RWPE2 (cell line): Measurements from ENCODE around the gene POU2F3.

Experiments used
- ATAC-seq: fragments of 200-7000 bp; cut with Tn5 transposase; 3 replicates; pipeline ENCODE4 v1.9.1; 2021; ENCODE audit warnings: low read depth
- DNase-seq: peaks from one replicate; pipeline ENCODE4 v3.0.0-alpha.2; 2020; ENCODE audit warnings: low spot score
- H3K27ac ChIP-seq: fragments of 450-650 bp; 2 replicates; pipeline ENCODE4 v1.5.1; 2017; ENCODE audit warnings: mild to moderate bottlenecking; ENCODE audit not compliant: poor library complexity, severe bottlenecking
- H3K27me3 ChIP-seq: fragments of 250-450 bp; sonication (Bioruptor Pico); 2 replicates; pipeline ENCODE4 v1.5.1; 2021; ENCODE audit warnings: mild to moderate bottlenecking, moderate library complexity; ENCODE audit not compliant: insufficient read depth, poor library complexity, severe bottlenecking
- H3K36me3 ChIP-seq: fragments of 250-450 bp; sonication (Bioruptor Pico); 2 replicates; pipeline ENCODE4 v1.5.1; 2020; ENCODE audit warnings: low read depth, mild to moderate bottlenecking, moderate library complexity
- H3K4me1 ChIP-seq: fragments of 250-450 bp; sonication (Bioruptor Pico); 2 replicates; pipeline ENCODE4 v1.5.1; 2021; ENCODE audit warnings: mild to moderate bottlenecking, moderate library complexity; ENCODE audit not compliant: insufficient read depth, poor library complexity, severe bottlenecking
- H3K4me3 ChIP-seq: fragments of 250-450 bp; sonication (Bioruptor Pico); 2 replicates; pipeline ENCODE4 v1.5.1; 2021; ENCODE audit warnings: mild to moderate bottlenecking, moderate library complexity; ENCODE audit not compliant: severe bottlenecking
- H3K9me3 ChIP-seq: fragments of 250-450 bp; sonication (Bioruptor Pico); 2 replicates; pipeline ENCODE4 v1.5.1; 2021; ENCODE audit warnings: mild to moderate bottlenecking, moderate library complexity; ENCODE audit not compliant: severe bottlenecking
- CTCF ChIP-seq: fragments of 450-650 bp; IDR thresholded peaks from one replicate; pipeline ENCODE4 v1.5.1; 2017; ENCODE audit warnings: mild to moderate bottlenecking, moderate library complexity; ENCODE audit not compliant: poor library complexity, severe bottlenecking

POU2F3 gene

GRCh38 chr11:120326845-120327281 is 86.9 kb downstream of the POU2F3 start:
- peaks cover 21% of the 10 kb centered on the region for H3K36me3 ChIP-seq
- no peak for TF ChIP-seq CTCF
- no peak overlapping the region for H3K27ac ChIP-seq
- H3K4me3 ChIP-seq: no peak overlapping the region
- no peak for ATAC-seq
- peaks cover 33% of the 10 kb centered on the region for H3K4me1 ChIP-seq
- DNase-seq: no peak
- no peaks in the 10 kb centered on the region for H3K9me3 ChIP-seq
- H3K27me3 ChIP-seq: no peaks in the 10 kb centered on the region

DNA sequence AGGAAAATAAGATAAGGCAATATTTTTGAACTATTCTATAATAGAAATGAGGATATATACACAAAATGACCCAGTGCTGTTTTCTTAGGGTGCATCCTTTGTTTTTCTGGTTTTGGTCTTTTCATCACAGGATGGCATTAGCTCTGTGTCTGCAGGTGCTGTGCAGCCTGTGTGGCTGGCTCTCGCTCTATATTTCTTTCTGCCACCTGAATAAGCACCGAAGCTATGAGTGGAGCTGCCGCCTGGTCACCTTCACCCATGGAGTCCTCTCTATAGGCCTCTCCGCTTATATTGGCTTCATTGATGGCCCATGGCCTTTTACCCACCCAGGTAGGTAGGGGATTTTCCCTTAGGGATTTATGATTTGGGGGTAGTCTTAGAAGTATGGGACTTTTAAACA is 87.4 kb downstream of the POU2F3 start:
- peaks cover 21% of the 10 kb centered on the region for H3K36me3 ChIP-seq
- no peak overlapping the region for H3K27ac ChIP-seq
- DNase-seq (no peak), ATAC-seq (no peak)
- H3K4me3 ChIP-seq: no peak overlapping the region
- TF ChIP-seq CTCF: no peak
- peaks cover 38% of the 10 kb centered on the region for H3K4me1 ChIP-seq
- no peaks in the 10 kb centered on the region for H3K9me3 ChIP-seq
- no peaks in the 10 kb centered on the region for H3K27me3 ChIP-seq

DNA sequence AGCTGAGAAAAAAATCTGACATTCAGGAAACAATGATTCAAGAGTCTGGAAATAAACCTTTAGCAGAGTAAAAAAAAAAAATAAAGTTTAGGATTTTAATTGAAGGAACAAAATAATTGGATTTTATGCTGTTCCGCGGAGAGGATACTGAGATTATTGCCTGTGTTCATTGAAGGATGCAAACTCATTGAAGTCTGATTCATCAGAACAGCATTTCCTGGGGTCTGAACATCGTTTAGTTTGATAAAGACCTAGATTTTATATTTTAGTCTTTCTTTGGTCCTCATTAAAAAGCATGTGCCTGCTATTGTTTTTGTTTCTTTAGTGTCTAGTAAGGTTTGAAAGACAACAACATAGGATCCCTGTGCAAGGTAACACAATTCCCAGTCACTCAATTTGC is 89.6 kb downstream of the POU2F3 start:
- no peak overlapping the region for H3K4me3 ChIP-seq
- ATAC-seq (no peak), DNase-seq (no peak)
- H3K27me3 ChIP-seq: no peaks in the 10 kb centered on the region
- H3K36me3 ChIP-seq: peaks cover 21% of the 10 kb centered on the region
- TF ChIP-seq CTCF: no peak
- H3K9me3 ChIP-seq: no peaks in the 10 kb centered on the region
- H3K4me1 ChIP-seq: peaks cover 48% of the 10 kb centered on the region
- H3K27ac ChIP-seq: peak overlapping the region; percentile 82

DNA sequence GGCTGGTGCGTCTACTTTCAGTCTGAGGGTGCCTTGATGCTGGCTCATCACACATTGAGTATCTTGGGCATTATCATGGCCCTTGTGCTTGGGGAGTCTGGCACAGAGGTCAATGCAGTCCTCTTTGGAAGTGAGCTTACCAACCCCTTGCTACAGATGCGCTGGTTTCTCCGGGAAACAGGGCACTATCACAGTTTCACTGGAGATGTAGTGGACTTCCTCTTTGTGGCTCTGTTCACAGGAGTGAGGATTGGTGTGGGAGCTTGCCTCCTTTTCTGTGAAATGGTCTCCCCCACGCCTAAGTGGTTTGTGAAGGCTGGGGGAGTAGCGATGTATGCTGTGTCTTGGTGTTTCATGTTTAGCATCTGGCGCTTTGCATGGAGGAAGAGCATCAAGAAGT is 90.1 kb downstream of the POU2F3 start:
- H3K36me3 ChIP-seq: peaks cover 21% of the 10 kb centered on the region
- DNase-seq (no peak), ATAC-seq (no peak)
- no peak overlapping the region for H3K4me3 ChIP-seq
- TF ChIP-seq CTCF: no peak
- no peaks in the 10 kb centered on the region for H3K9me3 ChIP-seq
- no peaks in the 10 kb centered on the region for H3K27me3 ChIP-seq
- peaks cover 48% of the 10 kb centered on the region for H3K4me1 ChIP-seq
- H3K27ac ChIP-seq: peak overlapping the region; percentile 82

DNA sequence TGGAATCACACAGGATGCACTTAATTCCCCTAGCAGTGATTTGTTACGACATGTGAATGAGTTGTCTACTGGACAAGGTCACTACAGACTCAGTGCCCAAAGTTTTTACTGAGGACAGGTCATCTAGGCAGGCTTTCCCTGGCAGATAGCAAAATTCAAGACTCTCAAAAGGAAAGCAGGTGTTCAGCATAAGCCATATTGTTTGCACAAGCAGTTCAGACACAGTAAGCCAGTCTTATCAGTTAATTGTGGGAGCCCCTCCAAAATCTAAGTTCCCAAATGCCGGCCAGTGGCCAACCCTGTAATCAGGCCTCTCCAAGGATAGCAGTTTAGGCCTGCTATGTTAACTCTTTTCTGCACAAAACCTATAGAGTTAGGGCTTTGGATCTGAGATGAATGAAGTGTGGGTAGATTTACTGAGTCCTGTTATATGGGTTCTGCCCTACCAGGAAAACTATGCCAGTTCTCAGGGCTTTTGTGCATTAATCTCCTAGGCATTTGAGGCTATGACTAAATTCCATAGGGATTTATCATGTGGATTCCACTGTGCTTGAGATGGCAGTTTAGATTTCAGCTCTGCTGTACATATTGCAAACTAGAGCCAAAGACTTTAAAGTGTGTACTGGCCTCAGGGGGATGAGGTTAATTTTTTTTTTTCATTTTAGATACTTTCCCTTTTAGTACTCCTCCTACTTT is 91.5 kb downstream of the POU2F3 start:
- peaks cover 45% of the 10 kb centered on the region for H3K4me1 ChIP-seq
- H3K27ac ChIP-seq: peak overlapping the region; percentile 82

More for the DNA sequence above, 91.5 kb downstream of the POU2F3 start:
- H3K27me3 ChIP-seq: no peaks in the 10 kb centered on the region
- ATAC-seq: peak; percentile 83
- no peak overlapping the region for H3K4me3 ChIP-seq
- TF ChIP-seq CTCF: no peak
- peaks cover 21% of the 10 kb centered on the region for H3K36me3 ChIP-seq
- DNase-seq: no peak
- no peaks in the 10 kb centered on the region for H3K9me3 ChIP-seq
